ENCODE data around the gene CDK5.

The CDK5 gene

DNA sequence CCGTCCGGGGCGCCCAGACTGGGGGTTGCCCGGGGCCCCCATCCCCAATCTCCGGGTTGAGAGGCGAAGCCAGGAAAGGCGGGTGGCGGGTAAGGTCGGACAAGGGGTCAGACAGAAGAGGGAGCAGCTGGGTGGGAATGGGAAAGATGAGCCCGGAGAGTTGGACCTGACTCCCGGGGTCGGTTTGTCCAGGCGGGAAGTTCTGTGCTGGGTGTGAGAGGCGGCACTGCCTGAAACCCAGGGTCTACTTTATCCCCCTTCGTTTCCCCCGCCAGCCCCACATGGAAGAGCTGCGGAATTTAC is 2.4 kb upstream of the CDK5 start:
- Histone ChIP-seq H3K4me3 (ENCODE audit: low read depth, low read length, poor library complexity, severe bottlenecking) (peak overlapping the region; percentile 90), H3K27ac (ENCODE audit: low read depth, low read length, poor library complexity, severe bottlenecking) (peak overlapping the region; percentile 62), H4K20me1 (ENCODE audit: insufficient read depth, low read length) (no peaks in the 10 kb centered on the region), H3F3A (ENCODE audit: insufficient read depth, low read length) (0 out of 2 replicates have a peak, but pooled peaks cover 7% of the 10 kb centered on the region), H3K79me2 (ENCODE audit: insufficient read depth, low read length) (no peaks in the 10 kb centered on the region; the same call in 1 of the 2 replicates), H3K4me1 (ENCODE audit: insufficient read depth, low read length, severe bottlenecking) (peaks cover 41% of the 10 kb centered on the region), H3K36me3 (ENCODE audit: insufficient read depth, low read length) (peaks cover 11% of the 10 kb centered on the region), H3K4me2 (ENCODE audit: low read length) (peak overlapping the region; percentile 85), H3K27me3 (ENCODE audit: insufficient read depth, low read length) (no peaks in the 10 kb centered on the region), H3K9ac (ENCODE audit: low read length) (peak overlapping the region; percentile 79), H3K9me3 (ENCODE audit: low read length) (no peaks in the 10 kb centered on the region), H2AFZ (ENCODE audit: low read length) (no peak overlapping the region), H3K9me2 (ENCODE audit: low read depth, low read length) (no peaks in the 10 kb centered on the region)
- no peak for TF ChIP-seq EZH2 (IDR thresholded peaks at IDR 0.05; ENCODE audit: borderline replicate concordance, low read length)
- TF ChIP-seq, protein P1, sequence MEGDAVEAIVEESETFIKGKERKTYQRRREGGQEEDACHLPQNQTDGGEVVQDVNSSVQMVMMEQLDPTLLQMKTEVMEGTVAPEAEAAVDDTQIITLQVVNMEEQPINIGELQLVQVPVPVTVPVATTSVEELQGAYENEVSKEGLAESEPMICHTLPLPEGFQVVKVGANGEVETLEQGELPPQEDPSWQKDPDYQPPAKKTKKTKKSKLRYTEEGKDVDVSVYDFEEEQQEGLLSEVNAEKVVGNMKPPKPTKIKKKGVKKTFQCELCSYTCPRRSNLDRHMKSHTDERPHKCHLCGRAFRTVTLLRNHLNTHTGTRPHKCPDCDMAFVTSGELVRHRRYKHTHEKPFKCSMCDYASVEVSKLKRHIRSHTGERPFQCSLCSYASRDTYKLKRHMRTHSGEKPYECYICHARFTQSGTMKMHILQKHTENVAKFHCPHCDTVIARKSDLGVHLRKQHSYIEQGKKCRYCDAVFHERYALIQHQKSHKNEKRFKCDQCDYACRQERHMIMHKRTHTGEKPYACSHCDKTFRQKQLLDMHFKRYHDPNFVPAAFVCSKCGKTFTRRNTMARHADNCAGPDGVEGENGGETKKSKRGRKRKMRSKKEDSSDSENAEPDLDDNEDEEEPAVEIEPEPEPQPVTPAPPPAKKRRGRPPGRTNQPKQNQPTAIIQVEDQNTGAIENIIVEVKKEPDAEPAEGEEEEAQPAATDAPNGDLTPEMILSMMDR (IDR thresholded peaks at IDR 0.05; ENCODE audit: low read length), result no peak

DNA sequence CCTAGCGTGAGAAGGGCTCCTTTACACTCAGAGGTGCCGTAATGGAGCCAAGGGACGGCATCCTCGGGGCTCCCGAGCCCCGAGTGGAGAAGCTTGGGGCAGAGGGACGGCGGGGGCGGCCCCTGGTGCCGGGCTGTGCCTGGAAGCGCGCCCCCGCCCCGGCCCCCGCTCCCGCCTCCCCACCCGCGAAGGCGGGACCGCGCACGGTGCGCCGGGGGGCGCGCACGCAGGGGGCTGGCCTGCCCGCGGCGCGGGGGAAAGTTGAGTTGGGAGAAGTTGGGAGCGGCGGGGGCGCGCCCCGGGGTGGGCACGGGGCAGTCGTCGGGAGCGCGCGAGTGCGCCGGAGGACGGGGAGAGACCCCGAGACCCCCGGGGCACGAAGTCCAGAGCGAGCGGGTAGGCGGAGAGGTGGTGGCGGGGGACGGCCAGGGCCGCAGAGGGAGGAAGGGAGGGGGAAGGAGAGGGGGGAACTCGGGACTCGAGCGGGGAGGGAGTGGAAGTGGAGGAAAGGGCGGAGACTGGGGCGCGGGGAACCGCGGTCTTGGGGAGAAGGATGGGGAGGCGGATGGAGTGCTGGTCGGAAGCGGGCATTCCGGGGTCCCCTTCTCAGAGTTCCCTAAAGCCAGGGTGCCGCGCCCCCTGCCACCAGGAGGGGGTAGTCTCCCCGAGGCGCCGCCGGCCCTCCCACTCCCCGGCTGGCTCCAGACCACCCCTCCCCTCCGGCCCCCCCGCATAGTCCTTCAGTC is 1.8 kb upstream of the CDK5 start, which contains the start of gene SLC4A2:
SLC4A2 (plus strand) TSS at position 223 of the 746 bp plus-strand sequence. CDS start 2,399 bp downstream, outside the sequence.
- H3K27ac ChIP-seq (ENCODE audit: low read depth, low read length, poor library complexity, severe bottlenecking), result peak within 1 kb of the TSS; percentile 82
- 0 out of 2 replicates have a peak within 1 kb of the TSS, but pooled peaks have one; percentile 5 for H2AFZ ChIP-seq (ENCODE audit: low read length)
- no peaks in the 10 kb centered on the region for H3K9me2 ChIP-seq (ENCODE audit: low read depth, low read length)
- H3K9me3 ChIP-seq (ENCODE audit: low read length), result no peaks in the 10 kb centered on the region
- peak within 1 kb of the TSS; percentile 79 for H3K9ac ChIP-seq (ENCODE audit: low read length)
- H3K36me3 ChIP-seq (ENCODE audit: insufficient read depth, low read length), result peaks cover 6% of the 10 kb centered on the region
- H4K20me1 ChIP-seq (ENCODE audit: insufficient read depth, low read length), result no peaks in the 10 kb centered on the region
- peak within 1 kb of the TSS; percentile 90 for H3K4me3 ChIP-seq (ENCODE audit: low read depth, low read length, poor library complexity, severe bottlenecking)
- peaks cover 41% of the 10 kb centered on the region for H3K4me1 ChIP-seq (ENCODE audit: insufficient read depth, low read length, severe bottlenecking)
- no peaks in the 10 kb centered on the region for H3K27me3 ChIP-seq (ENCODE audit: insufficient read depth, low read length)
- no peak for TF ChIP-seq EZH2 (IDR thresholded peaks at IDR 0.05; ENCODE audit: borderline replicate concordance, low read length)
- TF ChIP-seq, protein P1 (IDR thresholded peaks at IDR 0.05; ENCODE audit: low read length), result peak; percentile 68
- peak within 1 kb of the TSS; percentile 85 for H3K4me2 ChIP-seq (ENCODE audit: low read length)
- 0 out of 2 replicates have a peak, but pooled peaks cover 7% of the 10 kb centered on the region for H3F3A ChIP-seq (ENCODE audit: insufficient read depth, low read length)
- H3K79me2 ChIP-seq (ENCODE audit: insufficient read depth, low read length), result no peaks in the 10 kb centered on the region; the same call in 1 of the 2 replicates

DNA sequence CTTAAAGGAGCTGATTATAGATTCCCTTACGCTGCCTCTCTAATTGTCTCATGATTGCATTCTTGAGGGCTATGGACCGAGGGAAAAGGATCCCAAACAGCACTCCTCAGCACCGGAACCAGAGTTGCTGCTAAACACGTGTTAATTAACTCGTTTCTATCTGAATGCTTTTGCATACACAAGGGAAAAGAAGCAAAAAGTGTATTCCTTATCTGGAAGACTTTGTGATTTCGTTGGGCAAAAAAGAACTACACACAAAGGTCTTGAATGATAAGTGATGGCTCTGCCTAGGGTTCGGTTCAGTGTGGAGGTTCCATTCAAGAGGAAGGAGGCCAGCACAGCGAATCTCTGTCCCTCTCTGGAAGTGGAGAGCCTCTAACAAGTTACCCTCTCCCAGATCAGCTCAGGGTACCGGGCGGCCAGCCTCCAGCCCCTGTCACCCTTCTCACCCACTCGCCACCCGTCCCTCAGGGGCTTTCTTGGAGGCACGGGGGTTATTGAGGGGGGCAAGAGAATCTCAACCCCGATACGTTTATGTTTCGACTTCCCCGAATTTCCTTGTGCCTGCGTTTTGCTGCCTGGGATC is 1.2 kb upstream of the CDK5 start:
- H3K4me1 ChIP-seq (ENCODE audit: insufficient read depth, low read length, severe bottlenecking), result peaks cover 41% of the 10 kb centered on the region
- H3K9me3 ChIP-seq (ENCODE audit: low read length), result no peaks in the 10 kb centered on the region
- 0 out of 2 replicates have a peak overlapping the region, but pooled peaks have one; percentile 5 for H2AFZ ChIP-seq (ENCODE audit: low read length)
- peak overlapping the region; percentile 82 for H3K27ac ChIP-seq (ENCODE audit: low read depth, low read length, poor library complexity, severe bottlenecking)
- H3K27me3 ChIP-seq (ENCODE audit: insufficient read depth, low read length), result no peaks in the 10 kb centered on the region
- H3K9ac ChIP-seq (ENCODE audit: low read length), result peak overlapping the region; percentile 79
- H3F3A ChIP-seq (ENCODE audit: insufficient read depth, low read length), result 0 out of 2 replicates have a peak, but pooled peaks cover 7% of the 10 kb centered on the region
- TF ChIP-seq, protein P1 (IDR thresholded peaks at IDR 0.05; ENCODE audit: low read length), result no peak
- TF ChIP-seq EZH2 (IDR thresholded peaks at IDR 0.05; ENCODE audit: borderline replicate concordance, low read length), result no peak
- no peaks in the 10 kb centered on the region for H3K9me2 ChIP-seq (ENCODE audit: low read depth, low read length)
- peaks cover 3% of the 10 kb centered on the region; the same call in 1 of the 2 replicates for H3K36me3 ChIP-seq (ENCODE audit: insufficient read depth, low read length)
- peak overlapping the region; percentile 90 for H3K4me3 ChIP-seq (ENCODE audit: low read depth, low read length, poor library complexity, severe bottlenecking)
- no peaks in the 10 kb centered on the region for H4K20me1 ChIP-seq (ENCODE audit: insufficient read depth, low read length)
- no peaks in the 10 kb centered on the region; the same call in 1 of the 2 replicates for H3K79me2 ChIP-seq (ENCODE audit: insufficient read depth, low read length)
- peak overlapping the region; percentile 85 for H3K4me2 ChIP-seq (ENCODE audit: low read length)
